GM12878 (cell line): ENCODE measurements around the gene KRT38. TPM values are rescaled to one million over a fixed set of nuclear protein-coding genes. Genes with fewer than 3 reads are reported as not detected.

Experiments used
- ATAC-seq: fragments of 200-7000 bp; cut with Tn5 transposase; 3 replicates; pipeline ENCODE4 v1.9.1; 2020; ENCODE audit warnings: mild to moderate bottlenecking, moderate library complexity
- BruUV-seq: library from RNA; stranded (reverse); fragments of 400-500 nt; replicated peaks from 2 replicates; lab custom pipeline; 2021; lab: Mats Ljungman, UMichigan
- CTCF ChIA-PET: fragments of 300-600 bp; sonication (Branson Sonifier 250); formaldehyde crosslinking; extraction: SDS; loops from one replicate; lab custom pipeline; 2021; ENCODE audit warnings: inconsistent platforms; lab: Yijun Ruan, JAX
- POLR2A ChIA-PET: fragments of 350-600 bp; formaldehyde crosslinking; extraction: SDS; loops from one replicate; lab custom pipeline; 2021; ENCODE audit warnings: inconsistent platforms; lab: Charles Lee
- RAD21 ChIA-PET: fragments of 300-600 bp; sonication (Branson Sonifier 250); formaldehyde crosslinking; loops from one replicate; lab custom pipeline; 2023; ENCODE audit warnings: antibody characterized with exemption; ENCODE audit not compliant: unreplicated experiment; lab: Charles Lee
- SMC1A ChIA-PET: fragments of 300-600 bp; sonication (Branson Sonifier 250); formaldehyde crosslinking; loops from one replicate; lab custom pipeline; 2023; ENCODE audit not compliant: unreplicated experiment, uncharacterized antibody; lab: Charles Lee
- DNase-seq: peaks from one replicate; pipeline ENCODE4 v3.0.0-alpha.2; 2011; ENCODE audit warnings: low read depth, low spot score
- FAIRE-seq: peaks from 3 replicates; lab custom pipeline; 2011; peaks lifted over from hg19 to GRCh38; lab: Jason Lieb, UNC
- H2AFZ ChIP-seq: 2 replicates; pipeline ENCODE4 v1.6.0; 2011; ENCODE audit warnings: low read depth, low read length, control low read depth; ENCODE audit not compliant: control insufficient read depth
- H3K27ac ChIP-seq: 2 replicates; pipeline ENCODE4 v1.5.1; 2011; ENCODE audit warnings: control low read depth; ENCODE audit not compliant: control insufficient read depth, insufficient read depth
- H3K27me3 ChIP-seq, 2 experiments: replicated peaks in 1 of 2; 2 replicates each; pipeline versions ENCODE4 v1.6.0 to v1.6.1; 2011; ENCODE audit warnings: low read length in 1 of 2; ENCODE audit not compliant: control insufficient read depth in 2 of 2, insufficient read depth in 2 of 2
- H3K36me3 ChIP-seq, 2 experiments: 2 replicates each; pipeline ENCODE4 v1.5.1; 2011; ENCODE audit warnings: low read length in 1 of 2; ENCODE audit not compliant: control insufficient read depth in 2 of 2, insufficient read depth in 2 of 2
- H3K4me1 ChIP-seq: 2 replicates; pipeline ENCODE4 v1.6.1; 2011; ENCODE audit warnings: mild to moderate bottlenecking, low read length, moderate library complexity, mixed read lengths; ENCODE audit not compliant: control insufficient read depth, insufficient read depth
- H3K4me2 ChIP-seq: 2 replicates; pipeline ENCODE4 v1.6.0; 2011; ENCODE audit warnings: control low read depth; ENCODE audit not compliant: control insufficient read depth, insufficient read depth
- H3K4me3 ChIP-seq: fragments of 200-600 bp; sonication (generic); 2 replicates; pipeline ENCODE4 v1.5.1; 2016
- H3K79me2 ChIP-seq: 2 replicates; pipeline ENCODE4 v1.6.0; 2011; ENCODE audit warnings: low read length; ENCODE audit not compliant: control insufficient read depth, insufficient read depth
- H3K9ac ChIP-seq: 2 replicates; pipeline ENCODE4 v1.8.0; 2011; ENCODE audit warnings: low read length, control low read depth, mixed read lengths; ENCODE audit not compliant: control insufficient read depth, insufficient read depth
- H3K9me3 ChIP-seq: replicated peaks from 3 replicates; pipeline ENCODE4 v1.5.1; 2011; ENCODE audit warnings: mild to moderate bottlenecking, low read length; ENCODE audit not compliant: control insufficient read depth, insufficient read depth
- H4K20me1 ChIP-seq: 2 replicates; pipeline ENCODE4 v1.6.0; 2011; ENCODE audit not compliant: control insufficient read depth, insufficient read depth
- IRF4 ChIP-seq: IDR thresholded peaks from 2 replicates; pipeline ENCODE4 v1.6.1; 2011; ENCODE audit warnings: low read depth, low read length
- KAT2A ChIP-seq: conservative IDR thresholded peaks from 2 replicates; pipeline ENCODE4 v1.6.1; 2011; ENCODE audit warnings: low read depth, low read length; ENCODE audit not compliant: control insufficient read depth
- KDM1A ChIP-seq: fragments of 200-600 bp; sonication (generic); IDR thresholded peaks from 2 replicates; pipeline ENCODE4 v1.6.1; 2016; ENCODE audit warnings: borderline replicate concordance
- KLF5 ChIP-seq: fragments of 450-650 bp; IDR thresholded peaks from 2 replicates; pipeline ENCODE4 v1.6.1; 2014; ENCODE audit warnings: mild to moderate bottlenecking; ENCODE audit not compliant: partially characterized antibody
- MEF2A ChIP-seq: IDR thresholded peaks from 2 replicates; pipeline ENCODE4 v1.6.1; 2011; ENCODE audit warnings: low read depth, mild to moderate bottlenecking, low read length, moderate library complexity; ENCODE audit not compliant: insufficient read depth
- PML ChIP-seq: IDR thresholded peaks from 2 replicates; pipeline ENCODE4 v1.6.1; 2012; ENCODE audit warnings: low read length, inconsistent platforms
- POLR2AphosphoS2 ChIP-seq: IDR thresholded peaks from 2 replicates; pipeline ENCODE4 v1.6.1; 2011; ENCODE audit warnings: low read depth, mild to moderate bottlenecking, low read length, improper control_type of control experiment, moderate library complexity
- RBBP5 ChIP-seq: fragments of 200-600 bp; sonication (generic); conservative IDR thresholded peaks from 2 replicates; pipeline ENCODE4 v1.6.1; 2016
- SMAD5 ChIP-seq: IDR thresholded peaks from 2 replicates; pipeline ENCODE4 v1.6.1; 2016; ENCODE audit warnings: antibody characterized with exemption, low read depth
- SREBF1 ChIP-seq: IDR thresholded peaks from 2 replicates; pipeline ENCODE4 v1.6.1; 2012; ENCODE audit warnings: mild to moderate bottlenecking, low read length
- SUPT20H ChIP-seq: IDR thresholded peaks from 2 replicates; pipeline ENCODE4 v1.6.1; 2011; ENCODE audit warnings: low read depth, mild to moderate bottlenecking, low read length, moderate library complexity, borderline replicate concordance; ENCODE audit not compliant: control insufficient read depth
- WGBS: methylation state at CpG from one replicate; pipeline ENCODE4 v1.1.6; 2016; ENCODE audit warnings: low lambda C conversion rate; ENCODE audit not compliant: insufficient replicate concordance, insufficient coverage; ENCODE audit errors: missing lambda C conversion rate; 5-methylcytosine and 5-hydroxymethylcytosine counted together
- in situ Hi-C: fragments of 300-500 bp; cut with MboI; formaldehyde crosslinking; loops from 9 replicates; pipeline ENCODE4 v1.14.3; 2018; ENCODE audit warnings: mixed read lengths
- intact Hi-C: fragments of 100-400 bp; cut with micrococcal nuclease; formaldehyde crosslinking; loops from one replicate; pipeline ENCODE4 v1.14.2; 2022; ENCODE audit not compliant: unreplicated experiment
- polyA plus RNA-seq, 11 experiments: library from polyadenylated mRNA; depleted of rRNA in 4 of 11; unstranded in 6 of 11; stranded (reverse) in 5 of 11; fragments of >200 nt; fragmentation: Nextera tagmentation in 4 of 11; fragmentation: Illumina TruSeq in 1 of 11; extraction: Ambion mirVana in 4 of 11; extraction: Trizol in 1 of 11; gene quantifications; 1 replicate in 1 of 11; 2 replicates in 10 of 11; pipeline versions ENCODE4 v1.2.1 to v1.2.3, GENCODE V29; 2011 to 2016; ENCODE audit warnings: inconsistent platforms in 2 of 11, missing spikeins in 2 of 11, low read depth in 1 of 11
- total RNA-seq, 4 experiments: library from RNA; depleted of rRNA in 3 of 4; stranded (reverse); fragments of >200 nt in 3 of 4; fragmentation: Illumina TruSeq in 1 of 4; extraction: Trizol in 1 of 4; gene quantifications; 2 replicates each; pipeline versions ENCODE4 v1.2.1 to v1.2.3, GENCODE V29; 2013 to 2021
- TF ChIP-seq, protein P1 (sequence below): IDR thresholded peaks from 2 replicates; pipeline ENCODE4 v1.6.1; 2011; ENCODE audit warnings: mild to moderate bottlenecking, low read depth, low read length, moderate library complexity; ENCODE audit not compliant: insufficient replicate concordance
- TF ChIP-seq, protein P2 (sequence below): IDR thresholded peaks from 2 replicates; pipeline ENCODE4 v1.6.1; 2012; ENCODE audit warnings: mild to moderate bottlenecking, low read depth, low read length
- TF ChIP-seq, protein P3 (sequence below): fragments of 450-650 bp; formaldehyde crosslinking; IDR thresholded peaks from 2 replicates; pipeline ENCODE4 v1.4.0; 2022; ENCODE audit warnings: mild to moderate bottlenecking, moderate library complexity

KRT38 gene
- total and polyA plus RNA-seq, 10 of the 15 experiments (the other 5 are each of a cell fraction or from before 2014, with no cell fraction given), result not detected

DNA sequence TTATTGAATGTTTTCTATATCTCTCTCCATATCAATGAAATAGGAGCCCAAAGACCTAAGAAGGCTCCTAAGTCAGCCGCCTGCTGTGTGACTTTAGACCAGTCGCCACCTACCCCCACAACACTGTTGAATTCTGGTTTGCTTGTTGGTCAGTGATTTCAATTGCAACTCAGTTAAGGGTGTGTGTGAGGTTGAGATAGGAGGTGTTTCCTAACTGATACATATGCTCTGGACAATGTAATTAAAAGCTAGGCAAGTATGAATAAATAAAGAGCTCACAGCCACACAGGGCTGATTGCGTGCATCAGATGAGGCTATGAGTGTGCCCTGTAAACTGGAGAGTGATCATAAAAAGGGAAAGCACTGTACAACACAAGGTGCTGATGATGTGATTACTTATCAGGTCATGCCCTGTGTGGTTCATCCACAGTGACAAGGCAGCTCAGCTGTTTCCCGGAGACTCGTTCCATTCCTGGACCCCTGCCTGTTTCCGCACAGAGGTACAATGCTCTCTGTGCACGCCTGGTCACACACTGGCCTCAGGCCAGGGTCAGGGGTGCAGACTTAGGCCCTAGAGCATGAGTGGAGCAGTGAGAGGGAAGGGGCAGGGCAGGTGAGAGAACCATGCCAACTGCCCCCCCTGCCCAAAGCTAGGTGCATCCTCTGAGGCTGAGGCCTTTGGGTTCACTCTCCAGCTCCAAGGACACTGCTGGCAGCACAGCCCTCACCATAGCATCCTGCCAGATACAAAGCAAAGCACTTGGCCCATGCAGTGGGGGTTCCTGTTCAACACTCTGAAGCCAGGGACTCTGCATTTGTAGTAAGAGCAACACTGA lies 43.4 kb upstream of the KRT38 start (continued):
- TF ChIP-seq MEF2A (no peak), RBBP5 (no peak), SMAD5 (no peak)
- TF ChIP-seq, protein P1, sequence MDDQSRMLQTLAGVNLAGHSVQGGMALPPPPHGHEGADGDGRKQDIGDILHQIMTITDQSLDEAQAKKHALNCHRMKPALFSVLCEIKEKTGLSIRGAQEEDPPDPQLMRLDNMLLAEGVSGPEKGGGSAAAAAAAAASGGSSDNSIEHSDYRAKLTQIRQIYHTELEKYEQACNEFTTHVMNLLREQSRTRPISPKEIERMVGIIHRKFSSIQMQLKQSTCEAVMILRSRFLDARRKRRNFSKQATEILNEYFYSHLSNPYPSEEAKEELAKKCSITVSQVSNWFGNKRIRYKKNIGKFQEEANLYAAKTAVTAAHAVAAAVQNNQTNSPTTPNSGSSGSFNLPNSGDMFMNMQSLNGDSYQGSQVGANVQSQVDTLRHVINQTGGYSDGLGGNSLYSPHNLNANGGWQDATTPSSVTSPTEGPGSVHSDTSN, result no peak
- TF ChIP-seq, protein P2, sequence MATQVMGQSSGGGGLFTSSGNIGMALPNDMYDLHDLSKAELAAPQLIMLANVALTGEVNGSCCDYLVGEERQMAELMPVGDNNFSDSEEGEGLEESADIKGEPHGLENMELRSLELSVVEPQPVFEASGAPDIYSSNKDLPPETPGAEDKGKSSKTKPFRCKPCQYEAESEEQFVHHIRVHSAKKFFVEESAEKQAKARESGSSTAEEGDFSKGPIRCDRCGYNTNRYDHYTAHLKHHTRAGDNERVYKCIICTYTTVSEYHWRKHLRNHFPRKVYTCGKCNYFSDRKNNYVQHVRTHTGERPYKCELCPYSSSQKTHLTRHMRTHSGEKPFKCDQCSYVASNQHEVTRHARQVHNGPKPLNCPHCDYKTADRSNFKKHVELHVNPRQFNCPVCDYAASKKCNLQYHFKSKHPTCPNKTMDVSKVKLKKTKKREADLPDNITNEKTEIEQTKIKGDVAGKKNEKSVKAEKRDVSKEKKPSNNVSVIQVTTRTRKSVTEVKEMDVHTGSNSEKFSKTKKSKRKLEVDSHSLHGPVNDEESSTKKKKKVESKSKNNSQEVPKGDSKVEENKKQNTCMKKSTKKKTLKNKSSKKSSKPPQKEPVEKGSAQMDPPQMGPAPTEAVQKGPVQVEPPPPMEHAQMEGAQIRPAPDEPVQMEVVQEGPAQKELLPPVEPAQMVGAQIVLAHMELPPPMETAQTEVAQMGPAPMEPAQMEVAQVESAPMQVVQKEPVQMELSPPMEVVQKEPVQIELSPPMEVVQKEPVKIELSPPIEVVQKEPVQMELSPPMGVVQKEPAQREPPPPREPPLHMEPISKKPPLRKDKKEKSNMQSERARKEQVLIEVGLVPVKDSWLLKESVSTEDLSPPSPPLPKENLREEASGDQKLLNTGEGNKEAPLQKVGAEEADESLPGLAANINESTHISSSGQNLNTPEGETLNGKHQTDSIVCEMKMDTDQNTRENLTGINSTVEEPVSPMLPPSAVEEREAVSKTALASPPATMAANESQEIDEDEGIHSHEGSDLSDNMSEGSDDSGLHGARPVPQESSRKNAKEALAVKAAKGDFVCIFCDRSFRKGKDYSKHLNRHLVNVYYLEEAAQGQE, result no peak

DNA sequence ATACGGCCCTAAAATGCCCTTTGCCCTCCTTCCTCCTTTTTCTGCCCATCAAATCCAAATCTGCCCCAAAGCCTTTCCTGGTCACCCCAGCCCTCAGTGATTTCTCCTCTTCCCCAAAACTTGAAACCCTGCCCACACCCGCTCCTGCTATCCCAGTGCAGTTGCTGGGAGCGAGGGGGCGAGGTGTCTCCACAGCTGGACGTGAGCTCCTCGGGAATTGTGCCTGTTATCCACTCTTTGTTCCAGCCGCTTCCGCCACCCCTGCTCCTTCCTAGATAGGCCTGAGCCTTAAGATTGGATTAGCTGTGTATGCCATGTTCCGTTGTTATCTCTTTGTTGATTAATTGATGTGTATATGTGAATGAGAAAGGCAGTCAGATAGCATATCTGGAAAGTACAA lies 42.7 kb upstream of the KRT38 start:
- intact Hi-C loops (no loop called here), in situ Hi-C loops (no loop called here)
- H2AFZ ChIP-seq, result no peak overlapping the region
- TF ChIP-seq, protein P3, sequence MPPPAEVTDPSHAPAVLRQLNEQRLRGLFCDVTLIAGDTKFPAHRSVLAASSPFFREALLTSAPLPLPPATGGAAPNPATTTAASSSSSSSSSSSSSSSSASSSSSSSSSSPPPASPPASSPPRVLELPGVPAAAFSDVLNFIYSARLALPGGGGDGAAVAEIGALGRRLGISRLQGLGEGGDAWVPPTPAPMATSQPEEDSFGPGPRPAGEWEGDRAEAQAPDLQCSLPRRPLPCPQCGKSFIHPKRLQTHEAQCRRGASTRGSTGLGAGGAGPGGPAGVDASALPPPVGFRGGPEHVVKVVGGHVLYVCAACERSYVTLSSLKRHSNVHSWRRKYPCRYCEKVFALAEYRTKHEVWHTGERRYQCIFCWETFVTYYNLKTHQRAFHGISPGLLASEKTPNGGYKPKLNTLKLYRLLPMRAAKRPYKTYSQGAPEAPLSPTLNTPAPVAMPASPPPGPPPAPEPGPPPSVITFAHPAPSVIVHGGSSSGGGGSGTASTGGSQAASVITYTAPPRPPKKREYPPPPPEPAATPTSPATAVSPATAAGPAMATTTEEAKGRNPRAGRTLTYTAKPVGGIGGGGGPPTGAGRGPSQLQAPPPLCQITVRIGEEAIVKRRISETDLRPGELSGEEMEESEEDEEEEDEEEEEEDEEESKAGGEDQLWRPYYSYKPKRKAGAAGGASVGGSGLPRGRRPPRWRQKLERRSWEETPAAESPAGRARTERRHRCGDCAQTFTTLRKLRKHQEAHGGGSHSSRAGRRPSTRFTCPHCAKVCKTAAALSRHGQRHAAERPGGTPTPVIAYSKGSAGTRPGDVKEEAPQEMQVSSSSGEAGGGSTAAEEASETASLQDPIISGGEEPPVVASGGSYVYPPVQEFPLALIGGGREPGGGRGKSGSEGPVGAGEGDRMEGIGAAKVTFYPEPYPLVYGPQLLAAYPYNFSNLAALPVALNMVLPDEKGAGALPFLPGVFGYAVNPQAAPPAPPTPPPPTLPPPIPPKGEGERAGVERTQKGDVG (CRISPR knock-in tag), result no peak
- TF ChIP-seq IRF4 (no peak), PML (no peak), KLF5 (no peak), SUPT20H (no peak), POLR2AphosphoS2 (no peak), KDM1A (no peak), SREBF1 (no peak), KAT2A (no peak)

More for the DNA sequence above, 42.7 kb upstream of the KRT38 start:
- no peaks in the 10 kb centered on the region for H3K9me3 ChIP-seq
- no peaks in the 10 kb centered on the region for H4K20me1 ChIP-seq
- H3K4me1 ChIP-seq, result no peaks in the 10 kb centered on the region; the same call in 1 of the 2 replicates
- 44% methylated on average over 9 of the region's 9 CpGs for WGBS
- no peak for DNase-seq
- H3K36me3 ChIP-seq, result no peaks in the 10 kb centered on the region
- CTCF ChIA-PET, result interaction anchor here (0.6 to 1.6 kb wide), 2 partner anchors 165 to 180 kb away, joined by 3 to 6 read pairs; no protein-coding TSS in a partner anchor
- SMC1A ChIA-PET, result no interaction called here
- H3K4me3 ChIP-seq, result no peak overlapping the region
- no TSS peak for BruUV-seq
- RAD21 ChIA-PET, result no interaction called here
- no peak for ATAC-seq
- FAIRE-seq, result no peak
- H3K79me2 ChIP-seq, result no peaks in the 10 kb centered on the region
- no peak overlapping the region for H3K9ac ChIP-seq
- H3K27me3 ChIP-seq, result peaks cover 0 to 3% of the 10 kb centered on the region in 2 experiments; a peak in 2 of 4 replicates
- no peak overlapping the region for H3K4me2 ChIP-seq
- no peak overlapping the region for H3K27ac ChIP-seq
- POLR2A ChIA-PET, result no interaction called here
